GM13977 (cell line): Measurements from ENCODE around the gene PLP2.

Experiments used
- DNase-seq: peaks from one replicate; pipeline ENCODE4 v3.0.0; 2012; ENCODE audit warnings: low spot score
- CTCF ChIP-seq: IDR thresholded peaks from 2 replicates; pipeline ENCODE4 v1.5.1; 2012; ENCODE audit warnings: mild to moderate bottlenecking, control low read depth; ENCODE audit not compliant: insufficient read depth; ENCODE audit errors: extremely low read depth, missing control alignments
- in situ Hi-C: fragments of 300-500 bp; cut with MboI; formaldehyde crosslinking; loops from one replicate; pipeline ENCODE4 v1.12.0; 2022; ENCODE audit warnings: low sequenced_read_pairs, low pct_unique_long_range_greater_than_20kb, mixed read lengths, inconsistent platforms; ENCODE audit not compliant: unreplicated experiment

Gene PLP2

GRCh38 chrX:49203536-49203935 is 31.8 kb downstream of the PLP2 start:
- no peak for TF ChIP-seq CTCF
- no peak for DNase-seq
- in situ Hi-C loops: no loop called here

- DNase-seq: no peak
- TF ChIP-seq CTCF: no peak
- in situ Hi-C loops: no loop called here
Measured at GRCh38 chrX:49204017-49204416, 32.3 kb downstream of the PLP2 start.

- in situ Hi-C loops: no loop called here
- no peak for TF ChIP-seq CTCF
- DNase-seq: no peak
Measured at GRCh38 chrX:49204709-49205108, 33.0 kb downstream of the PLP2 start.

- DNase-seq: no peak
- in situ Hi-C loops: no loop called here
- TF ChIP-seq CTCF: no peak
Measured at GRCh38 chrX:49205443-49205842, 33.7 kb downstream of the PLP2 start.

- no peak for TF ChIP-seq CTCF
- no peak for DNase-seq
- in situ Hi-C loops: no loop called here
Measured at GRCh38 chrX:49206543-49206942, 34.8 kb downstream of the PLP2 start.

GRCh38 chrX:49208399-49208798 is 36.7 kb downstream of the PLP2 start:
- no peak for TF ChIP-seq CTCF
- DNase-seq: no peak
- in situ Hi-C loops: no loop called here
